ENCODE measurements around the gene DNAJC25. TPM values are rescaled to one million over a fixed set of nuclear protein-coding genes. Genes with fewer than 3 reads are reported as not detected.

The DNAJC25 gene
- total and polyA plus RNA-seq, 12 donors = 9.1 to 36.0 (median 15.5) TPM

- intact Hi-C loops (cut with DNase I) = no loop called here
- no peaks in the 10 kb centered on the region for H3K9me3 ChIP-seq (replicated peaks in 1 of 3)
- no peaks in the 10 kb centered on the region for H3K36me3 ChIP-seq (replicated peaks in 1 of 2)
- DNase-seq = no peak
- no peak for TF ChIP-seq POLR2A (IDR thresholded peaks at IDR 0.05)
- H3K4me3 ChIP-seq = no peak overlapping the region
- no peaks in the 10 kb centered on the region for H3K27me3 ChIP-seq
- H3K4me1 ChIP-seq (replicated peaks in 1 of 2) = no peaks in the 10 kb centered on the region
- H3K27ac ChIP-seq = no peak overlapping the region
Measured at GRCh38 chr9:111696796-111697195, 65.7 kb downstream of the DNAJC25 start.

- no peak for TF ChIP-seq POLR2A (IDR thresholded peaks at IDR 0.05)
- TF ChIP-seq CTCF (IDR thresholded peaks at IDR 0.05) = no peak
- intact Hi-C loops (cut with DNase I) = no loop called here
- H3K4me3 ChIP-seq = no peak overlapping the region
- DNase-seq = no peak
- H3K9me3 ChIP-seq (replicated peaks in 1 of 3) = no peaks in the 10 kb centered on the region
- H3K4me1 ChIP-seq (replicated peaks in 1 of 2) = no peaks in the 10 kb centered on the region
- H3K27me3 ChIP-seq = no peaks in the 10 kb centered on the region
- 58 to 82% (median 74%) methylated on average over 1 of the region's 1 CpG for WGBS, 4 donors
- H3K36me3 ChIP-seq (replicated peaks in 1 of 2) = no peaks in the 10 kb centered on the region
- no peak overlapping the region for H3K27ac ChIP-seq
Measured at GRCh38 chr9:111700776-111701175, 69.6 kb downstream of the DNAJC25 start.

Other genes starting within 250 kb of the DNAJC25 start
- 10 to 100 TPM; 51.6 to 99.1 (median 84.6) TPM for gene ECPAS, start 147.0 kb upstream of the DNAJC25 start, total RNA-seq
- 10 to 100 TPM; 17.3 to 88.2 (median 21.0) TPM for gene ECPAS, start 147.0 kb upstream of the DNAJC25 start, polyA plus RNA-seq
- 10 to 100 TPM; 10.4 to 25.1 (median 19.0) TPM for gene ZNF483, start 106.2 kb upstream of the DNAJC25 start, total RNA-seq
- 1 to 10 TPM; 1.2 to 9.7 (median 3.1) TPM for gene ZNF483, start 106.2 kb upstream of the DNAJC25 start, polyA plus RNA-seq
- 100 to 1,000 TPM in 7 of 9 donors, 10 to 100 TPM in 2; 37.0 to 170 (median 129) TPM for gene PTGR1, start 31.7 kb upstream of the DNAJC25 start, total RNA-seq
- 100 to 1,000 TPM in 1 of 3 donors, 10 to 100 TPM in 2; 30.7 to 121 (median 42.7) TPM for gene PTGR1, start 31.7 kb upstream of the DNAJC25 start, polyA plus RNA-seq
- gene GNG10, start 30.3 kb downstream of the DNAJC25 start, total RNA-seq = 100 to 1,000 TPM in 1 of 9 donors, 10 to 100 TPM in 8; 23.6 to 127 (median 57.6) TPM
- gene GNG10, start 30.3 kb downstream of the DNAJC25 start, polyA plus RNA-seq = 10 to 100 TPM; 37.2 to 69.5 (median 53.4) TPM
- gene SHOC1, start 163.6 kb downstream of the DNAJC25 start, total RNA-seq = 1 to 10 TPM in 7 of 9 donors, under 1 TPM in 2; 0.11 to 8.2 (median 3.4) TPM
- gene SHOC1, start 163.6 kb downstream of the DNAJC25 start, polyA plus RNA-seq = 1 to 10 TPM in 2 of 3 donors, under 1 TPM in 1; 0.57 to 4.8 (median 3.0) TPM